HEK293 (cell line): Measurements from ENCODE around the gene WDFY3.

Experiments
- ZFP3 ChIP-seq: fragments of 450-650 bp; formaldehyde crosslinking; IDR thresholded peaks from 2 replicates; pipeline ENCODE4 v1.5.1; 2016; ENCODE audit warnings: low read depth, missing biosample characterization, missing genetic modification characterization
- ZNF24 ChIP-seq: fragments of 450-650 bp; formaldehyde crosslinking; IDR thresholded peaks from 2 replicates; pipeline ENCODE4 v1.5.1; 2016; ENCODE audit warnings: missing biosample characterization, missing genetic modification characterization

- TF ChIP-seq ZFP3 (tag by site-specific recombination) (no peak), ZNF24 (no peak)
Observed at GRCh38 chr4:84917086-84917821, 49.2 kb downstream of the WDFY3 start.
